Esophagus mucosa (tissue), 1 donor: Measurements from ENCODE around the gene MAGED2. TPM values are rescaled to one million over a fixed set of nuclear protein-coding genes. Genes with fewer than 3 reads are reported as not detected.
"Not testable (repeated sequence)": the region's sequence is repeated elsewhere in the genome, so short reads cannot be mapped to it uniquely, and the experiment has no call there.

Experiments used
- ATAC-seq: fragments of 200-7000 bp; cut with Tn5 transposase; one replicate; pipeline ENCODE4 v1.9.1; 2020
- total RNA-seq: library from RNA; stranded (reverse); gene quantifications from one replicate; pipeline ENCODE4 v1.2.4, GENCODE V29; 2023
- donor health status: DM: yes; HTN: yes; CAD: no.

MAGED2 gene
- total RNA-seq, 1 donor from 2014 or later, result 52.4 TPM

DNA sequence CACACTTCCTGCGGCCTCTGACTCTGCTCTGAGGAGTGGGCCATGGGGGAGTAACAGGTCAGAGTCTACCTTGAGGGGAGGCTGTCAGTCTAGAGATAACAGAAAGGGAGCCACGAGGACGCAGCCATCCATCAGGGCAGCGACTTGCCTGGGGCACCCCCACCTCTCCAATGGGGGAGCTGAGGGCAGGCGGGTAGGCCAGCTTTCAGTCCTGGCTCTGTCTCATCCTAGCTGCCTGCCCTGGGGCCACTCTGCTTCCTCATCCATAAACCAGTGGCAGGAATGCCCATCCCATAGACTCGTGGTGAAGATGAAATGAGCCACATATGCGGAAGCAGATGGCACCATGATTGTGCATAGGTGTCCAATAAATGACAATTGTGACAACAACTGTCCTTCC lies 13.2 kb downstream of the MAGED2 start:
- no peak for ATAC-seq

DNA sequence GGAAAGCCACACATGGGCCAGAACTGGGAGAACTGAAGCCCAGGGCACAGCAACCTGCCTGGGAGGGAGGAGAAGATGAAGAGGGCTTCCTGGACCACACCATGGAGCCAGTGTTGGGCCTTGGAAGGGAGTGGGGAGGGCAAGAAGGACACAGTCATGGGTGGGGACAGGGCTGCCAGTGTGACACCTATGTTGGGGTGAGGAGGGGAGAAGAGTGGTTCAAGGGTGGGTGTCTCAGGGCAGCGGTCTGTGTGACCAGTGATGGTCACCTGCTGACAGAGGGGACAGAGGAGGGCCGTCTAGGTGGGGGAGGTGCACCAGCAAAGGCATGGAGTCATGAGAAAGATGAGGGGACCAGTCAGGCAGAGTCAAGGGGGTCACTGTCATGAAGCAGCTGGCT lies 13.8 kb downstream of the MAGED2 start:
- ATAC-seq, result no peak

DNA sequence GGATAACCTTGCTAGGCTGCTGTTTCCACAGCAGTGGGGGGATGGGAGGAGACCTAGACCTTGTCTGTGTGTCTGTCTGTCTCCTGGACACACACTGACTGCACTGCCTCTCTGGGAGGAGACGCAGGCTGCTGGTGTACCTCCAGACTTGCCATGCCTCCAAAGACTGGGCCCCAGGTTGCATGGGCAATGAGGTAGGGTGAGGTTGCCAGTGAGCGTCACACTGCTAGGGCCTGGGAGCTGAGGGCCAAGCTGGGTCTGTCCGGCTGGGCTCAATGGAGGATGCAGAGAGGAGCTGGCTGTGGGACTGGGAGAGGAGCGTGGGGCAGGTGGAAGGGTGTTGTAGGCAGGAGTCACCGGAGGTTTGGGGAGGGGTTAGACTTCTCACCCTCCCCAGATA lies 16.6 kb downstream of the MAGED2 start:
- no peak for ATAC-seq

DNA sequence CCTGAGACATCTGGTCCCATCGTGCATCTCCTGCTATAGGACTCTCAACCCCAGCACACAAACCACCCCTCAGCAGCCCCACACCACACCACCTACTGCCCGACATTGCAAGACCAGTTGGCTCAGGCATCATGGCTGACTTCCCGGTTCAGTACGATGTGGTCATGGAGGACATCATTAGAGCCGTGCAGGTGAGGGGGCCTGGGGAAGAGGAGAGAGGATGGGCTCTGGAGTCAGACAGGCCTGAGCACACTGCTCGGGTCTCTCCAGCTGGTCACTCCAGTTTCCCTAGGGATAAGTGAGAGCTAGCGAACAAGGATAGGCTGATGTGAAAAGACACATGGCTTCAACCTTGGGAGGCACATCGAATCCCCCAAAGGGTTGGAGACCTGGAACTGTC lies 17.2 kb downstream of the MAGED2 start:
- no peak for ATAC-seq

DNA sequence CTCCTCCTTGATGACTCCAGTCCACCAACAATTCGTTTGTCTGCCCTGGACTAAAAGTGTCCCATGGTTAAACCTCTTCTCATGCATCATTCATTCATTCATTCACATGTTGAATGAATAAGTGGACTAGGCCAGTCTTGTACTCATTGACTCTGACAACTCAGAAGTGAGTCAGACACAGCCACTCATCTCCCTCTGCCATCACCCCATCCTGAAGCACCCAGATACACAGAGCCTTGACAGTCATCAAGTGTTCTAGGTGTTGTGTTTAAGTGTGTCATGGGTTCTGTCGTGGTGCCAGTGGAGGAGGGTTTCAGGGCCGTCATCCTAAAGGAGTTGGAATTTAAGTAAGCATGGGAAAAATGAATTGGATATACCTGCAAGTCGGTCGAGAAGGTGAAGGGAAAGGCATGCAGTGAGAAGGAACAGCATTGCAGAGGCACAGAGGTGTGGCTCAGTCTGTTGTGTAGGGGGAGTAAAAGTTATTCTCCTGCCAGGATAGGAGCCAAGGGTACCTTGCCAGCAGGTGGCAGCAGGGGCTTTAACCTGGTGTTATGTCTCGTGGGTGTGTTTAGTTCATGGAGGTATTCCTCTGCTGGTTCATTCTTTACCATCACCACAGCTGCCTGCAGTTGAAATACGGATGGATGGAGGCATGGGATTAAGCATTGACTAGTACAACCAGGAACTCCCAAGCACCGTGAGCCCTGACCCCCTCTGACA lies 18.3 kb downstream of the MAGED2 start:
- ATAC-seq, result peak; percentile 52

DNA sequence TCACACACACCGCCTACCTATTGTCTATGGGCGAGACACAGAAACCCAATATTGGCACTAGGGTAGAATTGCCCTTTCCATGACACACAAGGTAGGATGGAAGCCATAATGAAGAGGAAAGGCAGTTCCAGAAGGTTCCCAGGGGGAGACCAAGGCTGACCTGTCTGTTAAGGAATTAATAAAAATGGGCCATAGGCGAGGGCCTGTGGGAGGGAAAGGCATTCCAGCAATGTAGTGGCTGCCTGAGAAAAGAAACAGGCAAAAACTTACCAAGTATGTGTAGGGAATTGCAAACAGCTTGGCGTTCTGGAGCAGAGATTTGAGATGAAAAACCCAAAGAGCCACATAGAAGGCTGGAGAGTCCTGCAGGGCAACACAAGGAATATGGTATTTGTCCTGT lies 19.1 kb downstream of the MAGED2 start:
- ATAC-seq, result no peak

DNA sequence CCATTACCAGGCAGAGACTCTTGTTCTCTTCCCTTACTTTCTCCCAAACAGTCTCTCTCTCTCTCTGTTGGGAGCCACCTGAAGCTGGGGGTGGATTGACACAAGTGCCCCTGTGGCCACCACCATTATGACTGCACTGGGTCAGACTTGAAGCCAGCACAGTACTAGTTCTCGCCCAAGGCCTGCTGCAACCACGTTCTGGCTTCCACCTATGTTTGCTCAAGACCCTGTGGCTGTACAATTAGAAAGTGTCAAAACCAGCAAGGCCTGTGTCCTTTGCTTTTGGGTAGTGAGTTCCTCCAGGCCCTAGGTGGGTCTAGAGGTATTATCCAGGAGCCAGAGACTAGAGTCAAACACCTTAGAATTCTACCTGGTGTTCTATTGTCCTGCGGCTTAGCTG lies 31.0 kb downstream of the MAGED2 start:
- no peak for ATAC-seq

DNA sequence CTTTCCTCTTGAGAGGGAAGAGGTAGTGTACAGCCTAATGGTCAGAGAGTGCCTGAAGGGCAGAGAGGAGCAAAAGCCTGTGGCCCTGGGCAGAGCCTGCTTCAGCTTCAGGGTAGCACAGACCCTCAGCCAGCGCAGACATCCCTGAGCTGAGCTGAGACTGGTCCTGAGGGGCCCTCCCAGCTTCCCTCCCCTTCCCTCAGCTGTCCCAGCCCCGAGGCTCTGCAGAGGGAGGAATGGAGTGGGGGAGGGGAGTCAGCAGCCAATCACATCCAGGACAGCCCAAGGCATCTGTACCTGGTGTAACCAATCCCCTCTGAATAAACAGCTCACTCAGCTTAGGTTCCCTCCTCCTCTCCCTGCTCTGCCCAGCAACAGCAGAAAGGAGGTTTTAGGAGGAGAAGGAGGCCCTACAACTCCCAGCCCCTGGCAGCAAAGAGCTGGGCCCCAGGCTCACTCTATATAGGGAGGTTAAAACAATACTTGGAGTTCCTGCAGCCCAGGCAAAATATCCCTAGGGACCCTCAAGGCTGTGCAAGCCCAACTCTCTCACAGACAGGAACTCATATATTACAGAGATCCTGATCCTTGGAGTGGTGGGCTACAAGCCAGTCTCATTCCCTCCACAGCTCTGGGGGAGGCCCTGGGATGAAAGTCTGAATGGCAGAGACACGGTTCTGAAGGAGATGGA lies 33.8 kb downstream of the MAGED2 start:
- ATAC-seq, result not testable (repeated sequence)

DNA sequence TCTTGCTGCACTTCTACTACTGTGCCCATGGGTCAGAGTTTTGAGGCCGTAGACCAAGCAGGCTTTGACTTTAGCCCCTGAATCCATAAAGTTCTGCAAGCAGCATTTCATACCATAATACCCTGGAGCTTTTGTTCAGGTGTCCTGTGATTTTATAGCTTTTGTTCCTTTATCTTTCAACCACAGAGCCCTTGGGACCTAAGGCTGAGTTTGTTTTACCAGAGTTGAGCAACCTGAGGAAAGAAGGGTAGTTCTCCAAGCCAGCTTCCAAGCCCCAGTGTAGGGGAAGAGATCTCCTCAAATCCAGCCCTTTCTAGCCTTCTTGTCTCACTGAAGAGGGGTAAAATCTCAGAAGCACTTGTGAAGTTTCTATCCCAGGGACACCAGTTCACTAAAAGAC lies 35.1 kb downstream of the MAGED2 start:
- ATAC-seq, result no peak

DNA sequence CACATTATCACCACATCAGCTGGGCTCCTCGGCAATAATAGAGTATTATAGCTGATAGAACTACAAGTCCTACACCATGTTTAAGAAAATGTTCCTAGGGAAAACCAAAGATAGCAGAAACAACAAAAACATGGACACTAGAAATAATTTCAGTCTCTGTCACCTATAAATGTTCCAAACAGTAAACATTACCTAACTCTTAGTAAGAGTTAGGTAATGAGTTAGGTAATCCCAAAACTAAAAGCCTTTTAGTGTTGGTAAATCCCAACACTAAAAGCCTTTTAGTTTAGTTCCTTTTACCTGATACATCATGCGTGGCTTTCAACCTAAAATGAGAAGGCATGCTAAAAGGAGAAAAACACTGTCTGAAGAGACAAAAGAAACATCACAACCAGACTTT lies 35.5 kb downstream of the MAGED2 start:
- no peak for ATAC-seq

DNA sequence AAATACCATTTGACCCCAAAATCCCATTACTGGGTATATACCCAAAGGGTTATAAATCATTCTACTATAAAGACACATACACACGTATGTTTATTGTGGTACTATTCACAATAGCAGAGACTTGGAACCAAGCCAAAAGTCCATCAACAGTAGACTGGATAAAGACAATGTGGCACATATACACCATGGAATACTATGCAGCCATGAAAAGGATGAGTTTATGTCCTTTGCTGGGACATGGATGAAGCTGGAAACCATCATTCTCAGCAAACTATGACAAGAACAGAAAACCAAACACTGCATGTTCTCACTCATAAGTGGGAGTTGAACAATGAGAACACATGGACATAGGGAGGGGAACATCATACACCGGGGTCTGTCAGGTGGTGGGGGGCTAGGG lies 40.2 kb downstream of the MAGED2 start:
- ATAC-seq, result not testable (repeated sequence)

DNA sequence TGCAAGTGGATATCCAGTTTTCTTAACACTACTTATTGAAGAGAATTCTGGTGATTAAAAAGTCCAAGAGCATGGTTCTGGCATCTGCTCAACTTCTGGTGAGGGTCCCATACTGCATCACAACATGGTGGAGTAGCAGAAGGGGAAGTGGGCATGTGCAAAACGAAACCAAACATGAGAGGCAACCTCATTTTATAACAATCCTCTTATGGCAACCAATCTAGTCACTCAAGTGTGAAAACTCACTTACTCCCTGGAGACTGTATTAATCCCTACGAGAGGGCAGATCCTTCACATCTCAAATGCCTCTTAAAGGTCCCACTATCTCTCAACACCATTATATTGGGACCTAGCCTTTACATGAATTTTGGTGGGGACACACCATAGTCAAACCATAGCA lies 57.7 kb downstream of the MAGED2 start:
- no peak for ATAC-seq

Other genes with a start within 250 kb of the MAGED2 start
- not detected for gene ITIH6, start 9.5 kb upstream of the MAGED2 start, total RNA-seq
- 2.7 TPM for gene TRO, start 113.1 kb downstream of the MAGED2 start, total RNA-seq
- 0.36 TPM for gene PFKFB1, start 186.4 kb downstream of the MAGED2 start, total RNA-seq
- gene APEX2, start 192.6 kb downstream of the MAGED2 start, total RNA-seq, result 16.3 TPM
- not detected for gene ALAS2, start 223.2 kb downstream of the MAGED2 start, total RNA-seq